ENCODE measurements around the gene ZNF610.

DNA sequence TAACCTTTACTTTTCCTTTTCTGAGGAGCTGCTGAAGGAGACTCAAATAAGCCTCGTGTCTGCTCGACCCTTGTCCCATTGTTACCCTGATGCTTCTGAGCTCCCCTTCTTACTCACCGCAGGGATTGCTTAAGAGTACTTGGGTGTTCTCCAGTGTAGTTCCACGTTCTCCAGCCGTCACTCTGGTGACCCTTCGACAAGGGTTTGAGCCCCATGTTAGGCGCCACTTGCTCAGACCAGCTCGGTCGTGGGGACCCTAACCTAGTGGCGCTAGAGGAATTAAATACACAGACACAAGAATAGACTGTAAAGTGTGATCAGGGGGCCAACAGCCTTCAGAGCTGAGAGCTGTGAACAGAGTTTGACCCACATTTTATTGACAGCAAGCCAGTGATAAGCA, 28.8 kb upstream of the ZNF610 start:
- TF ChIP-seq POLR2AphosphoS5 (IDR thresholded peaks at IDR 0.05; ENCODE audit: borderline replicate concordance, low read depth, low read length), result no peak
- no peak for TF ChIP-seq EZH2 (IDR thresholded peaks at IDR 0.05)
- TF ChIP-seq FOXP2 (optimal IDR thresholded peaks at IDR 0.05; ENCODE audit: control extremely low read depth, extremely low read length, insufficient read depth), result no peak

Measured in SK-N-MC (cell line).